ENCODE measurements around the gene TAF11.

The TAF11 gene

DNA sequence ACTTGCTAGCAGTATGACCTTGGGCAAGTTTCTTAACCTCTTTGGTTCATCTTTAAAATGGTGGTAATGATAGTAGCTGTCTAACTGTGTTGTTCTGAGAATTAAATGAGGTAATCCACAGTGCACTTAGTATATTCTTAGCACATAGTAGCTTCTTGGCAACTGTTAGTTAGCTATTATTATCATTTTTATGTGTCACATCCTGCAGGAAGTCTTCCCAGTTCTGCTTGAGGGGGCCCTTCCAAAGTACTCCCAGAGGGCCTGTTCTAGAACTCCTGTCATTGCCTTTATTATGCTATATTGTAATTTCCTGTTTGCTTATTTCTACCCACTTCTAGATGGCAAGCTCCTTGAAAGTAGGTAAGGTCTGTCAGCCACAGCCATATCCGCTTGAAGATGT lies 31.8 kb upstream of the TAF11 start:
- Histone ChIP-seq H3K36me3 (no peaks in the 10 kb centered on the region), H3K4me3 (no peak overlapping the region), H3K9me3 (no peaks in the 10 kb centered on the region), H3K27me3 (no peaks in the 10 kb centered on the region), H3K27ac (no peak overlapping the region), H3K4me1 (peaks cover 0 to 49% (median 9%) of the 10 kb centered on the region in 4 donors)
- no peak for DNase-seq
- TF ChIP-seq, protein P1, sequence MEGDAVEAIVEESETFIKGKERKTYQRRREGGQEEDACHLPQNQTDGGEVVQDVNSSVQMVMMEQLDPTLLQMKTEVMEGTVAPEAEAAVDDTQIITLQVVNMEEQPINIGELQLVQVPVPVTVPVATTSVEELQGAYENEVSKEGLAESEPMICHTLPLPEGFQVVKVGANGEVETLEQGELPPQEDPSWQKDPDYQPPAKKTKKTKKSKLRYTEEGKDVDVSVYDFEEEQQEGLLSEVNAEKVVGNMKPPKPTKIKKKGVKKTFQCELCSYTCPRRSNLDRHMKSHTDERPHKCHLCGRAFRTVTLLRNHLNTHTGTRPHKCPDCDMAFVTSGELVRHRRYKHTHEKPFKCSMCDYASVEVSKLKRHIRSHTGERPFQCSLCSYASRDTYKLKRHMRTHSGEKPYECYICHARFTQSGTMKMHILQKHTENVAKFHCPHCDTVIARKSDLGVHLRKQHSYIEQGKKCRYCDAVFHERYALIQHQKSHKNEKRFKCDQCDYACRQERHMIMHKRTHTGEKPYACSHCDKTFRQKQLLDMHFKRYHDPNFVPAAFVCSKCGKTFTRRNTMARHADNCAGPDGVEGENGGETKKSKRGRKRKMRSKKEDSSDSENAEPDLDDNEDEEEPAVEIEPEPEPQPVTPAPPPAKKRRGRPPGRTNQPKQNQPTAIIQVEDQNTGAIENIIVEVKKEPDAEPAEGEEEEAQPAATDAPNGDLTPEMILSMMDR (IDR thresholded peaks at IDR 0.05), result no peak
- intact Hi-C loops (cut with DNase I; ENCODE audit: low total_unique reads), result no loop called here

DNA sequence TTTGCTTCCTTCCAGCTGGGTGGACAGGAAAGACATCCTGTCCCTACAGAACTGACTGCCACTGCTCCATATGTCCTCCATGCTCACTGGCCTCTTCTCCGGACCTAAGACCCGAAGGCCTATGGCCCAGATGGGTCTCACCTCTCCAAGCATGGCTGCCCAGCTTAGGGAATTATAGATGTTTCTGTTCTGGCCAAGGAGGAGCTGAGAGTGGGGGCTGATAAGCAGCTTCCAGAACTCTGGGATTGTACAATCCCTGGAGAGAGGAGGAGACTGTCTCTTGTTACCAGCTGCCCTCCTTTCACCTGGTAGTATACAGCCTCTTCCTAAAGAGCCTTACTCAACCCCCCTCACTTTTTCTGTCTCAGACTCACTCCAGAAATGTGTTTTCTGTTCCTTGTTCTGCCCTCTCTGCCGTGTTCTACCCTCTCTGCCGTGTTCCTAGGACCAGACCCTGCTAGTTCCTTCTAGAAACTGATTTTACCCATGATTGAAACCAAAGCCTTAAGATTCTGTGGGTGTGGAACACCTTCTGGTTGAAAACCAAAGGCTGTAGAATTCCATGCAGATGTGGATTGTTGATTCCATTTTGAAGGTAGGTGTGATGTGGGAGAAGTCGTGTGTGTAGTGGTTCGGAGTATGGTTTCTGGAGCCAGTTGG lies 29.9 kb upstream of the TAF11 start:
- TF ChIP-seq, protein P1 (IDR thresholded peaks at IDR 0.05), result no peak

DNA sequence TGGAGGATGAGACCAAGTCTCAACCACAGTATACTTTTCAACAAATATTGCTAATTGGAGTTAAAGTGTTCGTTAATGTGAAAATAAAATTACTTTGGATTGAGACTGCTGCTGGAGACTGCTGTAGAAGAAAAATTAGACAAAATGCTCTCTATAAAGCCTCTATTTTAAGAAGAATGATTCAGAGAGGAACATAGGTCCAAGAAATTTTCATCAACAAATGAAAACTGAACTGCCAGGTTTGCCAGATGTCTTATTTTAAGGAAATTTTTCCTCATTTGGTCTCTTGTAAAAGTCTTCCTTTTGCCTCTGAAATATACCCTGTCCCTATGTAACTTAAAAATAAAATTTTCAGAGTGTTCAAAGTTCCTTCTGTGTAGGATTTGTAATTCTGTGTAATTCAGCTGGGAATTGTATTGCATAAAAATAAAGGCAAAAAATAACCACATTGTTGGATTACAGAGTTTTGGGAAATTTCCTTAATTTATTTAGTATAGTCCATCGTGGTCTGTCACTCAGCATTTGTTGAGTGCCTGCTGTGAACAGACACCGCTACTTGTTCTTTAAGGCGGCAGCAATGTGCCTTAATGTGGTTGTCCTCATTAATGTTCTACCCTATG lies 28.6 kb upstream of the TAF11 start:
- Histone ChIP-seq H3K4me1 (peaks cover 0 to 56% (median 11%) of the 10 kb centered on the region in 4 donors), H3K27ac (peak overlapping the region; percentile 53 to 64), H3K9me3 (no peaks in the 10 kb centered on the region), H3K27me3 (no peaks in the 10 kb centered on the region), H3K4me3 (no peak overlapping the region), H3K36me3 (no peaks in the 10 kb centered on the region)
- no peak for DNase-seq
- intact Hi-C loops (cut with DNase I; ENCODE audit: low total_unique reads), result no loop called here
- TF ChIP-seq, protein P1 (IDR thresholded peaks at IDR 0.05), result no peak

More for the DNA sequence above, 29.9 kb upstream of the TAF11 start:
- Histone ChIP-seq H3K4me3 (no peak overlapping the region), H3K4me1 (peaks cover 0 to 52% (median 9%) of the 10 kb centered on the region in 4 donors), H3K27ac (peak overlapping the region; percentile 53 to 64), H3K27me3 (no peaks in the 10 kb centered on the region), H3K9me3 (no peaks in the 10 kb centered on the region), H3K36me3 (no peaks in the 10 kb centered on the region)
- DNase-seq, result no peak
- intact Hi-C loops (cut with DNase I; ENCODE audit: low total_unique reads), result no loop called here

DNA sequence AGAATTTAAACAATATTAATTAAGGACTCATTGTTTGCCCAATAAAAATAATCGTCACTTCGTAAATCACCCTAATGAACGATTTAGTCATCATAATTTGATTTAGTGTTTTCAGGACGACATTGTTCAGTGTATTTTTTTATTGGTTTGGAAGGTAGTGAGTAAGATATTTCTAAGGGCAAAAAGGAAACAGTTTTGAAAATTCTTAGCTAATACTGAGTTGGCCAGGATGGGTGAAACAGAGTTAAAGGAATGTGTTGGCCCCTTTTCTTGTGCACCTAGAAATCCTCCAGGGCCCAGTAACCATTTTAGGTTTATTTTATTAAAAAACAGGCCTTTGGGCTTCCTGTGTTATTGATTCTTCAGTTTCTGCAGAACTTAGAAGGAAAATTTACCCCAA lies 26.5 kb upstream of the TAF11 start:
- TF ChIP-seq, protein P1 (IDR thresholded peaks at IDR 0.05), result no peak
- intact Hi-C loops (cut with DNase I; ENCODE audit: low total_unique reads), result no loop called here
- peak overlapping the region; percentile 53 to 64 for H3K27ac ChIP-seq
- H3K9me3 ChIP-seq, result no peaks in the 10 kb centered on the region
- H3K36me3 ChIP-seq, result no peaks in the 10 kb centered on the region
- DNase-seq, result no peak
- no peaks in the 10 kb centered on the region for H3K27me3 ChIP-seq
- H3K4me3 ChIP-seq, result no peak overlapping the region
- H3K4me1 ChIP-seq, result peaks cover 0 to 57% (median 12%) of the 10 kb centered on the region in 4 donors

DNA sequence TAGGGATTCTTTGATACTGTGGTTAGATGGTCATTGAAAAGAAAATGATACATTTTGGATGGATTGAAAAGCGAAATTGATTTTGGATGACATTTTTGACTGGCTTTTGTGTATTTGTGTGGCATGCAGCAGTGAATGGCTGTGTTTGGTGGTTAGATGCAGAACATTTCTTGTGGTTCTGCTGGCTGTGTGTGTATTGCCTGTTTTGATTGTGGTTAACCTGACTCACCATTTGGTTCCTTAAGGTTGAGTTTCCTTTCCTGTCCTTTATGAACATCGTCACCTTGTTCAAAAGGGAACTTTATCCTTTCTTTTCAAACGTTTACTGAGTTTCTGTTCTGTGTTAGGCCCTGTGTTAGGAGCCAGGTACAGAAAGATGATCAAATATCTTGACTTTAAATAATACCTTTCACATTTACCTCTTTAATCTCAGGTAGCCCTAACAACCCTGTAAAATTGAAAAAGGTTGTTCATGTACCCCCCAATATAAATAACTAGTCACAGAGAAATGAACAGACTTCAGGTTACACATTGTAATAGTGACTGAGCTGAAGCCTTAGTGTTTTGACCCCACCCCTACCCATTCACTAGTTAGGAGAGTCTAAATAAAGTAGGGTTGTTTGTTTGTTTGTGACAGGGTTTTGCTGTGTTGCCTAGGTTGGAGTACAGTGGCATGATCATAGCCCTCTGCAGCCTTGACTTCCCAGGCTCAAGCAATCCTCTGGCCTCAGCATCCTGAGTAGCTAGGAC lies 25.0 kb upstream of the TAF11 start:
- no peak for DNase-seq
- no peak overlapping the region for H3K27ac ChIP-seq
- peaks cover 0 to 48% (median 12%) of the 10 kb centered on the region in 4 donors for H3K4me1 ChIP-seq
- H3K27me3 ChIP-seq, result no peaks in the 10 kb centered on the region
- H3K36me3 ChIP-seq, result no peaks in the 10 kb centered on the region
- intact Hi-C loops (cut with DNase I; ENCODE audit: low total_unique reads), result no loop called here
- TF ChIP-seq, protein P1 (IDR thresholded peaks at IDR 0.05), result no peak
- H3K9me3 ChIP-seq, result no peaks in the 10 kb centered on the region
- H3K4me3 ChIP-seq, result no peak overlapping the region

Measured in tibial artery (tissue), 4 donors.